ENCODE results near the gene COA5.

Gene COA5

GRCh38 chr2:98570356-98570755, 38.0 kb downstream of the COA5 start:
- no peak overlapping the region for H3K4me2 ChIP-seq (ENCODE audit: low read length)
- no peaks in the 10 kb centered on the region for H3K79me2 ChIP-seq
- TF ChIP-seq CTCF (IDR thresholded peaks at IDR 0.05) = no peak
- H3K4me3 ChIP-seq (ENCODE audit: low read depth, low read length) = no peak overlapping the region
- no peaks in the 10 kb centered on the region for H3K27me3 ChIP-seq (ENCODE audit: control insufficient read depth, insufficient read depth, low read length)
- H2AFZ ChIP-seq = no peak overlapping the region
- H3K9ac ChIP-seq = no peak overlapping the region
- no peaks in the 10 kb centered on the region for H3K4me1 ChIP-seq
- no peak overlapping the region for H3K27ac ChIP-seq
- no peaks in the 10 kb centered on the region for H3K36me3 ChIP-seq (ENCODE audit: control insufficient read depth, insufficient read depth, low read length)
- H3K9me3 ChIP-seq (ENCODE audit: control insufficient read depth, low read length) = no peaks in the 10 kb centered on the region

GRCh38 chr2:98569915-98570314, 38.4 kb downstream of the COA5 start:
- no peak for TF ChIP-seq CTCF (IDR thresholded peaks at IDR 0.05)

GRCh38 chr2:98569197-98569793, 39.0 kb downstream of the COA5 start:
- no peak overlapping the region for H3K27ac ChIP-seq
- no peak overlapping the region for H3K4me2 ChIP-seq (ENCODE audit: low read length)
- H3K9me3 ChIP-seq (ENCODE audit: control insufficient read depth, low read length) = no peaks in the 10 kb centered on the region
- no peaks in the 10 kb centered on the region for H3K27me3 ChIP-seq (ENCODE audit: control insufficient read depth, insufficient read depth, low read length)
- no peak overlapping the region for H3K4me3 ChIP-seq (ENCODE audit: low read depth, low read length)
- no peaks in the 10 kb centered on the region for H3K4me1 ChIP-seq
- H2AFZ ChIP-seq = no peak overlapping the region
- TF ChIP-seq CTCF (IDR thresholded peaks at IDR 0.05) = peak; percentile 56
- no peak overlapping the region for H3K9ac ChIP-seq
- no peaks in the 10 kb centered on the region for H3K79me2 ChIP-seq
- no peaks in the 10 kb centered on the region for H3K36me3 ChIP-seq (ENCODE audit: control insufficient read depth, insufficient read depth, low read length)

More at GRCh38 chr2:98569915-98570314, 38.4 kb downstream of the COA5 start:
- no peaks in the 10 kb centered on the region for H3K36me3 ChIP-seq (ENCODE audit: control insufficient read depth, insufficient read depth, low read length)
- H3K4me2 ChIP-seq (ENCODE audit: low read length) = no peak overlapping the region
- no peaks in the 10 kb centered on the region for H3K9me3 ChIP-seq (ENCODE audit: control insufficient read depth, low read length)
- no peak overlapping the region for H3K4me3 ChIP-seq (ENCODE audit: low read depth, low read length)
- H3K27ac ChIP-seq = no peak overlapping the region
- no peak overlapping the region for H3K9ac ChIP-seq
- no peaks in the 10 kb centered on the region for H3K27me3 ChIP-seq (ENCODE audit: control insufficient read depth, insufficient read depth, low read length)
- H2AFZ ChIP-seq = no peak overlapping the region
- H3K79me2 ChIP-seq = no peaks in the 10 kb centered on the region
- no peaks in the 10 kb centered on the region for H3K4me1 ChIP-seq

DNA sequence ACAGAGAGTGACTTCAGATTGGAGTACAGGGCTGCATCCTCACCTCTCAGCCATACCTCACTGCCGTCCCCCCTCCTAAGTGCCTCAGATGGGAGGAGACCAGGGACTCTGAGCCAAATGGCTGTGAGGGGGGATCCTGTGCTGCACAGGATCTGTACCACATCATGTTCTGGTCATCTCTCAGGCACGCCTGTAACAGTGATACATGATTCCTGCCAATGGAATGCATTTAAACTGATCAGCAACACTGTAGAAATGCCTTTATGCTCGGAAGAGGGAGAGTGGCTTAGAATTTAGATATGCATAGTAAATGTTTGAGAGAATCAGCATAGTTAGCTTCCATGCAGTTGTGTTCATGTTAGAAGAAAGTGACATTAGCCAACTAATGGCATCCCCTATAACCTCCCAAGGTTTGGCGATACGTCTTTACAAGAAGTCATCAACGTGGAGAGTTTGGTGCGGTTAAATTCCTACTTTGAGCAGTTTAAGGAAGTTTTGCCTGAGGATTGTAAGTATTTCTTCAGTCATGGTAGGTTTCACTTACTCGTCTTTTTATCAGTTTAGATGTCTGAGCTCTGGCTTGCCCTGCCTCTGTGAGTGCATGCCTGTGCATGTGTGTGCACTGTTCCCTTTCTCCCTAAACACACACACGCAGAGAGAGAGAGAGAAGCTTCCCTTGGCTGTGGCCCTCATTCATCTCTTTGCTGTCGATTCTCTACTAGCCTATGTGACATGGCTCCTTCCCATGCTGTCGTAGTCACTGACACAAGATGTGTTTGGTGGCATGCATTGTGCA, 40.0 kb downstream of the COA5 start:
- H3K27me3 ChIP-seq (ENCODE audit: control insufficient read depth, insufficient read depth, low read length) = no peaks in the 10 kb centered on the region
- H2AFZ ChIP-seq = no peak overlapping the region
- no peak overlapping the region for H3K27ac ChIP-seq
- no peaks in the 10 kb centered on the region for H3K36me3 ChIP-seq (ENCODE audit: control insufficient read depth, insufficient read depth, low read length)
- no peak for TF ChIP-seq CTCF (IDR thresholded peaks at IDR 0.05)
- H3K4me2 ChIP-seq (ENCODE audit: low read length) = no peak overlapping the region
- H3K4me1 ChIP-seq = no peaks in the 10 kb centered on the region
- H3K79me2 ChIP-seq = no peaks in the 10 kb centered on the region
- H3K9ac ChIP-seq = no peak overlapping the region
- H3K4me3 ChIP-seq (ENCODE audit: low read depth, low read length) = no peak overlapping the region
- H3K9me3 ChIP-seq (ENCODE audit: control insufficient read depth, low read length) = no peaks in the 10 kb centered on the region
